Left lung (tissue), 10 donors: ENCODE results near the gene PPP3R1. TPM values are rescaled to one million over a fixed set of nuclear protein-coding genes. Genes with fewer than 3 reads are reported as not detected.
A peak's percentile ranks its signal among the peaks of the same experiment; 100 is the strongest.

Source experiments
- ATAC-seq: fragments of 200-7000 bp; cut with Tn5 transposase; one replicate; pipeline ENCODE4 v1.9.1; 2020; ENCODE audit warnings: moderate library complexity
- DNase-seq, 4 donors: peaks; one replicate each; pipeline ENCODE4 v3.0.0-alpha.2; 2013 to 2020
- H3K27ac ChIP-seq, 2 donors: fragments of 200-600 bp; sonication (generic) in 1 of 2; one replicate each; pipeline versions ENCODE4 v1.5.0 to v1.8.0; 2020 to 2021
- H3K27me3 ChIP-seq, 2 donors: fragments of 200-600 bp; sonication (generic) in 1 of 2; one replicate each; pipeline versions ENCODE4 v1.5.0 to v1.8.0; 2020 to 2021
- H3K36me3 ChIP-seq, 2 donors: fragments of 200-600 bp; sonication (generic) in 1 of 2; one replicate each; pipeline versions ENCODE4 v1.5.0 to v1.8.0; 2020 to 2021
- H3K4me1 ChIP-seq, 2 donors: fragments of 200-600 bp; one replicate each; pipeline ENCODE4 v1.8.0; 2021
- H3K4me3 ChIP-seq, 2 donors: fragments of 200-600 bp; sonication (generic) in 1 of 2; one replicate each; pipeline versions ENCODE4 v1.5.0 to v1.8.0; 2020 to 2021; ENCODE audit warnings: mild to moderate bottlenecking in 1 of 2
- H3K9me3 ChIP-seq, 2 donors: fragments of 200-600 bp; sonication (generic) in 1 of 2; one replicate each; pipeline versions ENCODE4 v1.5.0 to v1.8.0; 2020 to 2021
- intact Hi-C, 2 donors: fragments of 100-400 bp; cut with DNase I; formaldehyde crosslinking; loops; one replicate each; pipeline versions ENCODE4 v1.11.2 to v1.14.2; 2022
- polyA plus RNA-seq, 6 donors: library from polyadenylated mRNA; unstranded; fragments of 120-200 nt; gene quantifications; one replicate each; pipeline ENCODE4 v1.2.1, GENCODE V29; 2013; ENCODE audit not compliant: insufficient read length in 6 of 6
- total RNA-seq, 2 donors: library from RNA; stranded (reverse); fragmentation: NEBNext Ultra II Directional; extraction: Animal tissue kit (Norgen Biotek cat#: 25700); gene quantifications; one replicate each; pipeline ENCODE4 v1.2.1, GENCODE V29; 2021
- TF ChIP-seq, protein P1 (sequence below), 2 donors: fragments of 200-600 bp; sonication (generic) in 1 of 2; IDR thresholded peaks; one replicate each; pipeline versions ENCODE4 v1.5.0 to v1.8.0; 2021; ENCODE audit warnings: antibody characterized with exemption in 2 of 2
- donor health status: DM: no; HTN: yes; CAD: no.
- donor health status: DM: no; HTN: no; CAD: no.

The PPP3R1 gene
- total and polyA plus RNA-seq, 8 donors: 50.2 to 74.2 (median 66.9) TPM

DNA sequence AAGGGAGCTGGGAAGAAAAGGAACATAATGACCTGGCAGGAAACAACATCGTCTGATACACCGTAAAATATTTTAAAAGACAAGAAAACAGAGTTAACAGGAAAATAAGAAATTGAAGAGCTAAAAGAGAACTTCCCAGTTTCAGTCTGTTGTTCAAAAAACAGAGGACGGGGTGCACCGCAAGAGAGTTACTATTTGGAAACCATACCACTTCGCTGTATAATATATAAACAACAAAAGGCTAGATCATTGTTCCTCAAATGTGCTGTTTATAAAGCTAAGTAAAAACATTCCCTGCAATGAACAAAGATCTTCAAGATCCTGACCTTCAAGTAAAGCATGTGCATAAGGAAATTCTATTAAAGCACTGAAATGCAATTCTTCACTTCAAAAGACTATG lies 2.1 kb downstream of the PPP3R1 start:
- H3K27me3 ChIP-seq: no peaks in the 10 kb centered on the region
- H3K9me3 ChIP-seq: no peaks in the 10 kb centered on the region
- peaks cover 19 to 78% of the 10 kb centered on the region in 2 donors for H3K4me1 ChIP-seq
- DNase-seq: no peak
- H3K27ac ChIP-seq: peak overlapping the region; percentile 96 to 99
- intact Hi-C loops: no loop called here
- no peak for ATAC-seq
- peak overlapping the region; percentile 75 to 81 for H3K4me3 ChIP-seq
- TF ChIP-seq, protein P1, sequence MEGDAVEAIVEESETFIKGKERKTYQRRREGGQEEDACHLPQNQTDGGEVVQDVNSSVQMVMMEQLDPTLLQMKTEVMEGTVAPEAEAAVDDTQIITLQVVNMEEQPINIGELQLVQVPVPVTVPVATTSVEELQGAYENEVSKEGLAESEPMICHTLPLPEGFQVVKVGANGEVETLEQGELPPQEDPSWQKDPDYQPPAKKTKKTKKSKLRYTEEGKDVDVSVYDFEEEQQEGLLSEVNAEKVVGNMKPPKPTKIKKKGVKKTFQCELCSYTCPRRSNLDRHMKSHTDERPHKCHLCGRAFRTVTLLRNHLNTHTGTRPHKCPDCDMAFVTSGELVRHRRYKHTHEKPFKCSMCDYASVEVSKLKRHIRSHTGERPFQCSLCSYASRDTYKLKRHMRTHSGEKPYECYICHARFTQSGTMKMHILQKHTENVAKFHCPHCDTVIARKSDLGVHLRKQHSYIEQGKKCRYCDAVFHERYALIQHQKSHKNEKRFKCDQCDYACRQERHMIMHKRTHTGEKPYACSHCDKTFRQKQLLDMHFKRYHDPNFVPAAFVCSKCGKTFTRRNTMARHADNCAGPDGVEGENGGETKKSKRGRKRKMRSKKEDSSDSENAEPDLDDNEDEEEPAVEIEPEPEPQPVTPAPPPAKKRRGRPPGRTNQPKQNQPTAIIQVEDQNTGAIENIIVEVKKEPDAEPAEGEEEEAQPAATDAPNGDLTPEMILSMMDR (IDR thresholded peaks at IDR 0.05): no peak
- H3K36me3 ChIP-seq: no peaks in the 10 kb centered on the region

DNA sequence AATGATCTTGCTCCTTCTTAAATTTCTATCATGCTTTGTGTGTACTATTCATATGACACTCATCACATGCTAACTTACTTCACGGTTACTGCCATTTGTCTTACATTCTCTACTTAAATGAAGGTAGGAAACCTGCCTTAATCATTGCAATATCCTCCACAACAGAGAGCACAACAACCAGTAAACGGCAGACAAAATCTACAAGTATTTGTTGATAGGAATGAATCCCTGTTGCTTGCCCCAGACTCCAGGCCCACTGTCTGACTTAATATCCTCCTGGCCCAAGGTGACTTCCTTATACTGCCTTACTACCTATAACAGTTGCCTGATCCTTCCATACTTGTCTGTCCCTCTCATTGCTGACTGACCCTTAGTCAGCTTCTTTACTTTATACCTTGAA lies 3.5 kb downstream of the PPP3R1 start:
- TF ChIP-seq, protein P1 (IDR thresholded peaks at IDR 0.05): no peak
- Histone ChIP-seq H3K27ac (peak overlapping the region in 1 of 2 donors; percentile 99), H3K36me3 (no peaks in the 10 kb centered on the region), H3K9me3 (no peaks in the 10 kb centered on the region), H3K4me3 (no peak overlapping the region), H3K27me3 (no peaks in the 10 kb centered on the region), H3K4me1 (peaks cover 19 to 78% of the 10 kb centered on the region in 2 donors)
- intact Hi-C loops: loop anchor here in 1 of 2 donors (10.0 kb wide), 1 partner anchor 54 kb away; no protein-coding TSS in a partner anchor
- ATAC-seq (no peak), DNase-seq (no peak)

DNA sequence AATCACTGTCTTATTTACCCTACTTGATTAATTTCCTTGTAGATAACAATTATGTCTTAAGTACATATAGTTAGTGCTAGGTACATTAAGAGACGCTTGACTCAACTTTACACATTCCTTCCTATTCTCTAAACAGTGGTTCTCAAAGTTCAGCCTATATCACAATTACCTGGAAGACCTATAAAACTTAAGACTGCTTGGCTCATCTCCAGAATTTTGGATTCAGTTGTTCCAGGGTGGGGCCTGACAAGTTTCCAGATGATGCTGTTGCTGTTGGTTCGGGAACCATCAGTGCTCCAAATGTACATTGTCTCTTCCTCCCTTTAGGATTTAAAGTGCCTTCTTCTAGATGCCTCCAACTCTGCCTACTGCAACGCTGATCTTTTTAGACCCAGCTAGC lies 4.0 kb downstream of the PPP3R1 start:
- ATAC-seq (no peak), DNase-seq (no peak)
- TF ChIP-seq, protein P1 (IDR thresholded peaks at IDR 0.05): no peak
- Histone ChIP-seq H3K27me3 (no peaks in the 10 kb centered on the region), H3K4me3 (no peak overlapping the region), H3K9me3 (no peaks in the 10 kb centered on the region), H3K4me1 (peaks cover 19 to 78% of the 10 kb centered on the region in 2 donors), H3K36me3 (no peaks in the 10 kb centered on the region), H3K27ac (no peak overlapping the region)
- intact Hi-C loops: loop anchor here in 1 of 2 donors (10.0 kb wide), 1 partner anchor 54 kb away; no protein-coding TSS in a partner anchor

DNA sequence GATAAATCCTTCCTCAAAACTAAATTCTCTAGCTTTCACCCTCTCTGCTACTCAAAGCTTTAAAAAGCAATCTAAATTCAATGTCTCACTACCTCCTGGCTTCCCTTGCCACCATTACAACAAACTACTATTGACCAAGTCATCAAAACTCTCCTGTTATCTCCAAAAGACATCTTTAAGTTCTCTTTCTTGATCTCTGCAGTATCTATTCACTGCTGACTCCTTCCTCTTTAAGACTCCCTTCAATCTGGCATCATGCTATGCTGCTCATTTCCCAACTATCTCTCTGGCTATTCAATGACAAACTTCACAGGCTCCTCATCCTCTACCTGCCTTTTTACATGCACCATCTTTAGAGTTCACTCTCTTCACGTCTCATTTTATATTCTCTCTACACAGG lies 5.9 kb downstream of the PPP3R1 start:
- Histone ChIP-seq H3K4me1 (peaks cover 19 to 94% of the 10 kb centered on the region in 2 donors), H3K36me3 (no peaks in the 10 kb centered on the region), H3K4me3 (no peak overlapping the region), H3K27me3 (no peaks in the 10 kb centered on the region), H3K27ac (no peak overlapping the region), H3K9me3 (no peaks in the 10 kb centered on the region)
- no peak for DNase-seq
- intact Hi-C loops: loop anchor here in 1 of 2 donors (10.0 kb wide), 1 partner anchor 52 kb away; no protein-coding TSS in a partner anchor
- no peak for ATAC-seq
- TF ChIP-seq, protein P1 (IDR thresholded peaks at IDR 0.05): no peak

DNA sequence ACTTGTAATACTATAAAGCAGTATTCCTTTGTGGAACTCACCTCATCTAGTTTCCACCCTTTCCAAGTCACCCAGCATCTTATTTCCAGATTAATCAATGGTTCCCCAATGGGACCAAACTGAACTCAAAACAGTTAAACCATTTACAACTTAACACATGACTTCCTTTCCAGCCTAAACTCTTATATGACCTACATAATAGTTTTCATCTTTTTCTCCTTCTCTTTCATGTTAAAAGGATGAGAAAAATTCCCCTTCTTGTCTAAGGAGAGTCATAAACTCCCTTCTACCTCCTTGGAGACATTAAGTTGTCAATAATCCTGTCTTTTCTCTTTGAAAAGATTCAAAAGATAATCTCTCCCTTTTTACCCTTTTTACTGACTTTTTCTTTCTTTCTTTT lies 6.7 kb downstream of the PPP3R1 start:
- no peaks in the 10 kb centered on the region for H3K27me3 ChIP-seq
- H3K4me3 ChIP-seq: no peak overlapping the region
- no peak overlapping the region for H3K27ac ChIP-seq
- TF ChIP-seq, protein P1 (IDR thresholded peaks at IDR 0.05): no peak
- H3K9me3 ChIP-seq: no peaks in the 10 kb centered on the region
- H3K36me3 ChIP-seq: no peaks in the 10 kb centered on the region
- ATAC-seq: no peak
- intact Hi-C loops: loop anchor here in 1 of 2 donors (10.0 kb wide), 1 partner anchor 51 kb away; no protein-coding TSS in a partner anchor
- DNase-seq: no peak
- H3K4me1 ChIP-seq: peaks cover 19 to 97% of the 10 kb centered on the region in 2 donors
